Subcutaneous abdominal adipose tissue (tissue), 5 donors: Measurements from ENCODE around the gene INTS6L.

Experiments used
- H3K27ac ChIP-seq: one replicate; pipeline ENCODE4 v1.7.0; 2013; ENCODE audit warnings: low read depth, mild to moderate bottlenecking, inconsistent platforms, low read length, moderate library complexity
- H3K27me3 ChIP-seq, 5 donors: one replicate each; pipeline ENCODE4 v1.7.0; 2013; ENCODE audit warnings: low read length in 5 of 5, inconsistent platforms in 1 of 5; ENCODE audit not compliant: control insufficient read depth in 5 of 5, insufficient read depth in 4 of 5
- H3K36me3 ChIP-seq, 5 donors: one replicate each; pipeline ENCODE4 v1.7.0; 2013; ENCODE audit warnings: low read length in 5 of 5; ENCODE audit not compliant: control insufficient read depth in 5 of 5, insufficient read depth in 5 of 5
- H3K4me1 ChIP-seq, 5 donors: one replicate each; pipeline ENCODE4 v1.7.0; 2013; ENCODE audit warnings: low read length in 5 of 5, mild to moderate bottlenecking in 3 of 5, moderate library complexity in 1 of 5; ENCODE audit not compliant: control insufficient read depth in 5 of 5, insufficient read depth in 5 of 5
- H3K4me3 ChIP-seq, 5 donors: one replicate each; pipeline ENCODE4 v1.7.0; 2013; ENCODE audit warnings: low read length in 5 of 5, low read depth in 1 of 5
- H3K9ac ChIP-seq, 5 donors: one replicate each; pipeline ENCODE4 v1.7.0; 2013; ENCODE audit warnings: low read length in 5 of 5, mild to moderate bottlenecking in 4 of 5, moderate library complexity in 3 of 5
- H3K9me3 ChIP-seq, 5 donors: one replicate each; pipeline ENCODE4 v1.7.0; 2013; ENCODE audit warnings: low read length in 5 of 5; ENCODE audit not compliant: control insufficient read depth in 5 of 5
- donor health status: healthy.
- donor health status: healthy.
- donor health status: healthy.
- donor health status: healthy.
- donor health status: healthy.

INTS6L gene

DNA sequence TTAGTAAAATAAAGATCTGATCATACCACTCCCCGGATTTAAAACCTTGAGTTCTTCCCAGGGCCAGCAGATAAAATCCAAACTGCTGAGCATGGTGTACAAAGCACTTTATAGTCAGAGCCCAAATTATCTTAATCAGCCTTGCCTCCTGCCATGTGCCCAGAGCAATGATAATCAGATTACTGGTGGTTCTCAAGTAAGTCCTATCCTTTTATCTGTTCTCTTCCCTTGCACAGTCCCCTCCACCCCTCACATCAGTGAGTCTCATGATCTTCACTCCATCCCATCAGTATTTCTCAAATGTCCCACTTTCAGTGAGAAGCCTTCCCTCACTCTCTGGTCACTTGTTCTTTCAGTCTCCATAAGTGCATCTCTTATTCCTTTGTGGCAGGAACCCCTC, 22.7 kb downstream of the INTS6L start:
- Histone ChIP-seq H3K4me1 (peaks cover 0 to 4% (median 0%) of the 10 kb centered on the region in 5 donors), H3K36me3 (peaks cover 0 to 3% (median 0%) of the 10 kb centered on the region in 5 donors), H3K9ac (no peak overlapping the region), H3K9me3 (no peaks in the 10 kb centered on the region), H3K4me3 (no peak overlapping the region), H3K27ac (no peak overlapping the region), H3K27me3 (peaks cover 0 to 2% (median 0%) of the 10 kb centered on the region in 5 donors)

DNA sequence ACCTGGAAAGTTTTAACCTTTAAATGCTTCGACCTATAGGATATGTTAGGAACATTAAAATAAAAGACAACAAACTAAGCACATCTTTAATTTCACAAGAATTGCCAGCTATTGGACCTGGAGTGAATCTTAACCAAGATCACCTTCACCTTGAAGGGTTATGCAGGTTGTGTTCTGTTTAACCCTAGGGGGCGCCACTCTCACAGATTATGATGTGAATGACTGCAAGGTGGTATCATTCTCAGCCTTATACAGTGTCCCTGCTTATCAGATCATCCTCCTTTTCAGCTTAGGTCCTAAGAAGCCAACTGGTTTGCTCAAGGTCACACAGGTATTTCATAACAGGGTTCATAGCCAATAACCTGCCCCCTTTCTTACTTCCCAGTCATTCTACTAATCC, 23.5 kb downstream of the INTS6L start:
- H3K27me3 ChIP-seq, result peaks cover 0 to 2% (median 0%) of the 10 kb centered on the region in 5 donors
- no peak overlapping the region for H3K9ac ChIP-seq
- no peaks in the 10 kb centered on the region for H3K9me3 ChIP-seq
- no peak overlapping the region for H3K27ac ChIP-seq
- peaks cover 0 to 3% (median 0%) of the 10 kb centered on the region in 5 donors for H3K36me3 ChIP-seq
- peaks cover 0 to 4% (median 0%) of the 10 kb centered on the region in 5 donors for H3K4me1 ChIP-seq
- H3K4me3 ChIP-seq, result no peak overlapping the region

DNA sequence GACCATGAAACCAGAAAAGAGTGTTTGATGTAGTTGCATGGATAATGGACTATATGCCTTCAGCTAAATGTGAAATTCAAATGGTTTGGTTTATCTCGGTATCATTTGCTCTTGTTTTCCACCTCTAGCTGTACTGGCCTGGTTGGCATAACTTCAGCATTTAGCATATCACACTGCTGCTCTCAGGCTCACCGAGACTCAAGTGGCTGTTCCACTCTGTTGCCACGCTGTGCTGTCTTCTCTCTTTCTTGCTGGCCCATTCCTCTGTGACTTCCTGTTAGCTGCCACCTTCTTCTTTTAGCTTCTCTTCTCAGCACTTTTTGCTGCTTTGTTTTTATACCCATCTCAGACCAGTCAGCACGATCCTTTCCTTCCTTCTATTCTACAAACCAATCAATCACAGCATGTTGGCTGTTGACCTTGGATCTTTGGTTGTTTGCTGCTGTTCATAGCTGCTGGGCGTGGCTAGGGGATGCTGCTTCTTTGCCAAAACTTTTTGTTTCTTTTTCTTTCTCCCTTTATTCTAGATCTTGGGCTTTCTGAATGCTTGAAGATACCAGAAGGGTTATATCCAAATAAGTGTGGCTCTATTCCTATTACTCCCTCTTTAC, 24.0 kb downstream of the INTS6L start:
- no peak overlapping the region for H3K4me3 ChIP-seq

DNA sequence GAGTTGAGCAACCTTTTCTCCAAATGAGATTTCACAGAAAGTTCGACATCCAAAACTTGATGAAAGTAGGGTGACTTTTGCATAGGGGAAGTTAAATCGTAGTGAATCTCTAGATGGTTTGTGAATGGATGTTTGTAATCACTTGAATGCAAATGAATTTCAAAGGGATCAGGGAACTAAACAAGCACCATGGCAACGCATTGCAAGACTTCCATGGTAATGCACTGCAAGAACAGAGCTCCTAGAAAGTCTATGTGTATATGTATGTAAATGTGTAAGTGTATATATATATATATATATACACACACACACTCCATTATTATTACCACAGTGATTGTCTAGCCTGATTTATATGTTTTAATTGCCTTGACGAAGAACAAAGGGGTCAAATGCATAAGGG, 27.3 kb downstream of the INTS6L start:
- peaks cover 0 to 4% (median 0%) of the 10 kb centered on the region in 5 donors for H3K4me1 ChIP-seq
- H3K36me3 ChIP-seq, result peaks cover 0 to 6% (median 0%) of the 10 kb centered on the region in 5 donors
- no peak overlapping the region for H3K27ac ChIP-seq
- no peak overlapping the region for H3K4me3 ChIP-seq
- H3K9ac ChIP-seq, result no peak overlapping the region
- peaks cover 0 to 3% (median 0%) of the 10 kb centered on the region in 5 donors for H3K27me3 ChIP-seq
- no peaks in the 10 kb centered on the region for H3K9me3 ChIP-seq

More for the DNA sequence above, 24.0 kb downstream of the INTS6L start:
- Histone ChIP-seq H3K4me1 (peaks cover 0 to 4% (median 0%) of the 10 kb centered on the region in 5 donors), H3K27ac (no peak overlapping the region), H3K9me3 (no peaks in the 10 kb centered on the region), H3K36me3 (peaks cover 0 to 3% (median 0%) of the 10 kb centered on the region in 5 donors), H3K9ac (no peak overlapping the region), H3K27me3 (peaks cover 0 to 2% (median 0%) of the 10 kb centered on the region in 5 donors)

DNA sequence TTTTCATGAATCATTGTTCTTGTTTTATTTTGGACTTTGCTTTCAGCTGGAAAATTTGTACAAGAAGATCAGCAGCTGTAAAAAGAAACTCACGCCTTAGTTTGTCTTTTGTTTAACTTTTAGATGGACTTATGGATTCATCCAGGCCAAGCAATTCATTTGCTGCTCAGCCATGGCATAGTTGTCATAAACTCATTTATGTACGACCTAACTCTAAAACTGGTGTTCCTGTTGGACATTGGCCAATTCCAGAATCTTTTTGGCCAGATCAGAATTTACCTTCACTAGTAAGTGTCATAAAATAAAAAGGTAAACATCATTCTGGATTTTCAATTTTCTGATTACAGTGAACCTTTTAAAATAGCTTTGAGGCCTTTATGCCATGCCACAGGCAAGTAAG, 29.1 kb downstream of the INTS6L start:
- H3K4me1 ChIP-seq, result peaks cover 0 to under 1% (median 0%) of the 10 kb centered on the region in 5 donors
- H3K9ac ChIP-seq, result no peak overlapping the region
- H3K27me3 ChIP-seq, result peaks cover 0 to 3% (median 0%) of the 10 kb centered on the region in 5 donors
- peaks cover 0 to 6% (median 0%) of the 10 kb centered on the region in 5 donors for H3K36me3 ChIP-seq
- H3K9me3 ChIP-seq, result no peaks in the 10 kb centered on the region
- H3K4me3 ChIP-seq, result no peak overlapping the region
- H3K27ac ChIP-seq, result no peak overlapping the region

DNA sequence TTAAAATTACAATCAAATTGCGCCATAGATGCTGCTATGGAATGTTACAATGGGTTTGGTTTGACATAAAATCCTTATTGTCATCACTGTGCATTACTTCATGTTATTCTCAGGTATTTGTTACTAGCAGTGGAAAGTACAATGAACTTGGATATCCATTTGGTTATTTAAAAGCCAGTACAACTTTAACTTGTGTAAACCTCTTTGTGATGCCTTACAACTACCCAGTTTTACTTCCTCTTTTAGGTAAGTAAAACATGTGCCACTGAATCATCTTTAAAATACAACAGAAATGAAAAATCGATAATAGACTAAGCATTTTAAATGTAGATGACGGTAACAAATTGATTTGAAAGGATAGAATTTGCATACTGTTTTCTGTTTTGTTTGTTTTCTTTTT, 35.6 kb downstream of the INTS6L start:
- H3K27me3 ChIP-seq, result peaks cover 0 to 3% (median 0%) of the 10 kb centered on the region in 5 donors

DNA sequence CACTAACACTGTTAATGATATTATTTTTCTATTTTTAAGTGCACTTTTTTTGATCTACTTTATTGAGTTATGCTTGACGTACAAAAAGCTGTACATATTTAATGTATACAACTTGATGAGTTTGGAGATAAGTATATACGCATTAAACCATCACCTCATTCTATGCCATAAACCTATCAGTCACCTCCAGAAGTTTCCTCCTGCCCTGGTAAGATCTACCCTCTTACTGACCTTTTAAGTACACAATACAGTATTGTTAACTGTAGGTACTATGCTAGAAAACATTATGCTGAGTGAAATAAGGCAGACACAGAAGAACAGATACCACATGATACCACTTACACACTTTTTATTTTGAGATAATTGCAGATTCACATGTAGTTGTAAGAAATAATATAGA, 36.9 kb downstream of the INTS6L start:
- Histone ChIP-seq H3K4me3 (no peak overlapping the region), H3K27me3 (no peaks in the 10 kb centered on the region), H3K9ac (no peak overlapping the region), H3K4me1 (no peaks in the 10 kb centered on the region), H3K36me3 (peaks cover 0 to 4% (median 0%) of the 10 kb centered on the region in 5 donors), H3K27ac (no peak overlapping the region), H3K9me3 (no peaks in the 10 kb centered on the region)

More for the DNA sequence above, 35.6 kb downstream of the INTS6L start:
- H3K4me3 ChIP-seq, result no peak overlapping the region
- no peaks in the 10 kb centered on the region for H3K4me1 ChIP-seq
- no peaks in the 10 kb centered on the region for H3K9me3 ChIP-seq
- H3K36me3 ChIP-seq, result peaks cover 0 to 4% (median 0%) of the 10 kb centered on the region in 5 donors
- no peak overlapping the region for H3K27ac ChIP-seq
- no peak overlapping the region for H3K9ac ChIP-seq

DNA sequence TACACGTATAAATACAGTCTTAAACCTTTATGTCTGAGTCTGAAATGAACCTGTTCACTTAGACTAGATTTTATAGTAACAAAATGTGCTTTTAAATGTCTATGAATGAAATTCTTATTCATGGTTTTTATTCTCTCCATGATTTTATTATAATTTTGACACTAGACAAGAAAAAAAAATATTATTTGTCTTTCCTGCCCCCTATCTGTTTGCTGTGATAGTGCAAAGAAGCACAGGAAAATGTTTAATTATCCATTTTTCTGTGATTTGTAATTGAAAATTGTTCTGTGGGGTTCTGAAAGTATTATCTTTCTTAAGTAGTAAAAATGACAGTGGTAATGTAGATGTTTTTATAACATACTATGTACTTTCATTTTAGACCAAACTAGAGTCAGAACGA, 52.0 kb downstream of the INTS6L start:
- no peak overlapping the region for H3K4me3 ChIP-seq
- H3K36me3 ChIP-seq, result peaks cover 0 to 21% (median 3%) of the 10 kb centered on the region in 5 donors
- H3K9me3 ChIP-seq, result no peaks in the 10 kb centered on the region
- no peak overlapping the region for H3K27ac ChIP-seq
- H3K4me1 ChIP-seq, result no peaks in the 10 kb centered on the region
- H3K27me3 ChIP-seq, result peaks cover 0 to 2% (median 0%) of the 10 kb centered on the region in 5 donors
- no peak overlapping the region for H3K9ac ChIP-seq

DNA sequence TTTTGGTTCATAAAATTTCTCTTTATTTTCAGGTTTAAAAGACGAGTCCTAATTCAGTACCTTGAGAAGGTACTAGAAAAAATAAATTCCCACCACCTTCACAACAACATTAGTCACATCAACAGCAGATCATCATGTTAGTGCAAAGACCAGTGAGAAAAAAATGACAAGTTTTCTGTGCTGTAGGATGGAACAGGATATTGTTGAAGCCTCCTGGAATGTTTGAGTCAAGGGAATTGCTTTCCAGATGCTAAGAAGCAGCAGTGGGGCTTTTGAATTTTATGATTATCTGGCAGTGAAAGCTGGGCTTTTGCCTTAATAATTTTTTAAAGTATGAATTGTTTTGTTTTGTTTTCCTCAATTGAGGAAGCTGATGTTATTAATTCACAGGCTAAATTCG, 61.0 kb downstream of the INTS6L start:
- H3K9me3 ChIP-seq, result no peaks in the 10 kb centered on the region

DNA sequence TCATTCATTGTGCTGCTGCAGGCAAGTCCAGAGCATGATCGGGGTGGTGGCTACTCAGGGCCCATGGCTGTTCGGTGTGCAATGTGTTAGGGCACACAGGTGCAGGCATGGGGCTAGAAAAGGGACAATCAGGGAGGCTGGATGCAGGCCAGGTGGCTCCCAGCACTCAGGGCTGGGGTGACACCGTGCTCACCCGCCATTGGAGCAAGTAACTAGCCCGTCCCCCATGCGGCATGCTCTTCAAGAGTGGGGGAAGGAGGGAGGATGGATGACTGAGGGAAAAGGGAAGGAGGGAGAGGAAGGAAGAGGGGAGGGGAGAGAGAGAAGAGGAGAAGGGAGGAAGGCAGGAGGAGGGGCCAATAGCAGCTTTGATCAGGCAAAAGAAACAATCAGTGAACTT, 64.7 kb downstream of the INTS6L start:
- H3K9me3 ChIP-seq, result no peaks in the 10 kb centered on the region
- peaks cover 0 to 4% (median 2%) of the 10 kb centered on the region in 5 donors for H3K36me3 ChIP-seq
- H3K27ac ChIP-seq, result no peak overlapping the region
- H3K27me3 ChIP-seq, result peaks cover 0 to 10% (median 0%) of the 10 kb centered on the region in 5 donors
- H3K4me3 ChIP-seq, result no peak overlapping the region
- H3K4me1 ChIP-seq, result no peaks in the 10 kb centered on the region
- H3K9ac ChIP-seq, result no peak overlapping the region

More for the DNA sequence above, 61.0 kb downstream of the INTS6L start:
- H3K27me3 ChIP-seq, result peaks cover 0 to 13% (median 3%) of the 10 kb centered on the region in 5 donors
- peaks cover 3 to 29% (median 8%) of the 10 kb centered on the region in 5 donors for H3K36me3 ChIP-seq
- no peaks in the 10 kb centered on the region for H3K4me1 ChIP-seq
- H3K27ac ChIP-seq, result no peak overlapping the region
- no peak overlapping the region for H3K9ac ChIP-seq
- no peak overlapping the region for H3K4me3 ChIP-seq
